Measurements from ENCODE around the gene YDJC. TPM values are rescaled to one million over a fixed set of nuclear protein-coding genes. Genes with fewer than 3 reads are reported as not detected.

YDJC gene
- total and polyA plus RNA-seq, 9 of the 15 experiments (the other 6 are each of a cell fraction or from before 2014, with no cell fraction given) = 13.5 to 871 (median 164) TPM

DNA sequence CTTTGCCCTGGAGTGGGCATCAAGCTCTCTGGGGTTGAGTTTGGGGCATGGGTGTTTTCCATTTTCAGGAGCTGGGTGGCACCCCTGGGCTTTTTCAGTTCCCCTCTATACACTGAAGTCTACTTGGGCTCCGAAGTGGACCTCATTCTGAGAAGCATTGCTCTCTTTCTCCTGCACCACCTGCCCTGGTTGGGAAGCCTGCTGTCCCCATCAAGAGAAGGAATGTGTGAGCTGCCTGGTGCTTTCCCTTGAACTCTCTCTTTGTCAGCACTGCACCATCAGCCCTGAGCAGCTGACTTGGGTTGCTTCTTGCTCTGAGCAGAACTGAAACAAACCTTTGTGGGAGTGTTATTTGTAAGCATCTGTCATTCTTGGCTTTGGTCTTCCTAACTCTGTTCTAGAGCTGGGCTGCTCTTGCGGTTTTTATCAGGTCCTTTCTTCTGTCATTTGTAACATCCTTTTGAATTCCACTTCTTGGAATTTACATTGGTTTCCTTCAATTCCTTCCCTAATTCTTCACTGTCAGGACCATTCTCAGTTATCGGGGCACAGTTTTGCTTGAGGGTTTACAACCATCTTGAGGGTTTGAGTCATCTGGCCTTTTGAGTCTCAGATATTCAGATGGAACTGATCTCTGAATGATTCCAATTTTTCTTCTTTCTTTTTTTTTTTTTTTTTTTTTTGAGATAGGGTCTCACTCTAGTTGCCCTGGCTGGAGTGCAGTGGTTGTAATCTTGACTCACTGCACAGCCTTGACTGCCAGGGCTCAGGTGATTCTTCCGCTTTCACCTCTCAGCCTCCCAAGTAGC, 41.8 kb downstream of the YDJC start (continued):
- TF ChIP-seq, protein P1, sequence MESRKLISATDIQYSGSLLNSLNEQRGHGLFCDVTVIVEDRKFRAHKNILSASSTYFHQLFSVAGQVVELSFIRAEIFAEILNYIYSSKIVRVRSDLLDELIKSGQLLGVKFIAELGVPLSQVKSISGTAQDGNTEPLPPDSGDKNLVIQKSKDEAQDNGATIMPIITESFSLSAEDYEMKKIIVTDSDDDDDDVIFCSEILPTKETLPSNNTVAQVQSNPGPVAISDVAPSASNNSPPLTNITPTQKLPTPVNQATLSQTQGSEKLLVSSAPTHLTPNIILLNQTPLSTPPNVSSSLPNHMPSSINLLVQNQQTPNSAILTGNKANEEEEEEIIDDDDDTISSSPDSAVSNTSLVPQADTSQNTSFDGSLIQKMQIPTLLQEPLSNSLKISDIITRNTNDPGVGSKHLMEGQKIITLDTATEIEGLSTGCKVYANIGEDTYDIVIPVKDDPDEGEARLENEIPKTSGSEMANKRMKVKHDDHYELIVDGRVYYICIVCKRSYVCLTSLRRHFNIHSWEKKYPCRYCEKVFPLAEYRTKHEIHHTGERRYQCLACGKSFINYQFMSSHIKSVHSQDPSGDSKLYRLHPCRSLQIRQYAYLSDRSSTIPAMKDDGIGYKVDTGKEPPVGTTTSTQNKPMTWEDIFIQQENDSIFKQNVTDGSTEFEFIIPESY (CRISPR knock-in tag; IDR thresholded peaks at IDR 0.05) = no peak
- TF ChIP-seq HDAC1 (IDR thresholded peaks at IDR 0.05) (no peak), YY1 (IDR thresholded peaks at IDR 0.05; ENCODE audit: borderline replicate concordance in 1 of 3, control insufficient read depth in 1 of 3, extremely low read depth in 1 of 3, insufficient read depth in 3 of 3, insufficient read length in 1 of 3, insufficient replicate concordance in 2 of 3, low read depth in 1 of 3, low read length in 2 of 3) (no peak), ZNF23 (CRISPR knock-in tag; IDR thresholded peaks at IDR 0.05) (no peak), CREBBP (IDR thresholded peaks at IDR 0.05; ENCODE audit: low read depth, low read length) (no peak), SUPT5H (IDR thresholded peaks at IDR 0.05) (no peak), TBP (optimal IDR thresholded peaks at IDR 0.05; ENCODE audit: low read depth, low read length) (no peak), ZC3H8 (IDR thresholded peaks at IDR 0.05) (no peak), ZKSCAN3 (CRISPR knock-in tag; IDR thresholded peaks at IDR 0.05) (no peak), MLLT1 (IDR thresholded peaks at IDR 0.05) (no peak), POLR2A (conservative IDR thresholded peaks at IDR 0.05) (no peak), ZNF766 (CRISPR knock-in tag; conservative IDR thresholded peaks at IDR 0.05) (peak; percentile 65)
- TF ChIP-seq, protein P2, sequence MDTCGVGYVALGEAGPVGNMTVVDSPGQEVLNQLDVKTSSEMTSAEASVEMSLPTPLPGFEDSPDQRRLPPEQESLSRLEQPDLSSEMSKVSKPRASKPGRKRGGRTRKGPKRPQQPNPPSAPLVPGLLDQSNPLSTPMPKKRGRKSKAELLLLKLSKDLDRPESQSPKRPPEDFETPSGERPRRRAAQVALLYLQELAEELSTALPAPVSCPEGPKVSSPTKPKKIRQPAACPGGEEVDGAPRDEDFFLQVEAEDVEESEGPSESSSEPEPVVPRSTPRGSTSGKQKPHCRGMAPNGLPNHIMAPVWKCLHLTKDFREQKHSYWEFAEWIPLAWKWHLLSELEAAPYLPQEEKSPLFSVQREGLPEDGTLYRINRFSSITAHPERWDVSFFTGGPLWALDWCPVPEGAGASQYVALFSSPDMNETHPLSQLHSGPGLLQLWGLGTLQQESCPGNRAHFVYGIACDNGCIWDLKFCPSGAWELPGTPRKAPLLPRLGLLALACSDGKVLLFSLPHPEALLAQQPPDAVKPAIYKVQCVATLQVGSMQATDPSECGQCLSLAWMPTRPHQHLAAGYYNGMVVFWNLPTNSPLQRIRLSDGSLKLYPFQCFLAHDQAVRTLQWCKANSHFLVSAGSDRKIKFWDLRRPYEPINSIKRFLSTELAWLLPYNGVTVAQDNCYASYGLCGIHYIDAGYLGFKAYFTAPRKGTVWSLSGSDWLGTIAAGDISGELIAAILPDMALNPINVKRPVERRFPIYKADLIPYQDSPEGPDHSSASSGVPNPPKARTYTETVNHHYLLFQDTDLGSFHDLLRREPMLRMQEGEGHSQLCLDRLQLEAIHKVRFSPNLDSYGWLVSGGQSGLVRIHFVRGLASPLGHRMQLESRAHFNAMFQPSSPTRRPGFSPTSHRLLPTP (IDR thresholded peaks at IDR 0.05; ENCODE audit: borderline replicate concordance, extremely low read depth, insufficient read length) = no peak
- TF ChIP-seq, protein P3, sequence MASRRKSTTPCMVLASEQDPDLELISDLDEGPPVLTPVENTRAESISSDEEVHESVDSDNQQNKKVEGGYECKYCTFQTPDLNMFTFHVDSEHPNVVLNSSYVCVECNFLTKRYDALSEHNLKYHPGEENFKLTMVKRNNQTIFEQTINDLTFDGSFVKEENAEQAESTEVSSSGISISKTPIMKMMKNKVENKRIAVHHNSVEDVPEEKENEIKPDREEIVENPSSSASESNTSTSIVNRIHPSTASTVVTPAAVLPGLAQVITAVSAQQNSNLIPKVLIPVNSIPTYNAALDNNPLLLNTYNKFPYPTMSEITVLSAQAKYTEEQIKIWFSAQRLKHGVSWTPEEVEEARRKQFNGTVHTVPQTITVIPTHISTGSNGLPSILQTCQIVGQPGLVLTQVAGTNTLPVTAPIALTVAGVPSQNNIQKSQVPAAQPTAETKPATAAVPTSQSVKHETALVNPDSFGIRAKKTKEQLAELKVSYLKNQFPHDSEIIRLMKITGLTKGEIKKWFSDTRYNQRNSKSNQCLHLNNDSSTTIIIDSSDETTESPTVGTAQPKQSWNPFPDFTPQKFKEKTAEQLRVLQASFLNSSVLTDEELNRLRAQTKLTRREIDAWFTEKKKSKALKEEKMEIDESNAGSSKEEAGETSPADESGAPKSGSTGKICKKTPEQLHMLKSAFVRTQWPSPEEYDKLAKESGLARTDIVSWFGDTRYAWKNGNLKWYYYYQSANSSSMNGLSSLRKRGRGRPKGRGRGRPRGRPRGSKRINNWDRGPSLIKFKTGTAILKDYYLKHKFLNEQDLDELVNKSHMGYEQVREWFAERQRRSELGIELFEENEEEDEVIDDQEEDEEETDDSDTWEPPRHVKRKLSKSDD (conservative IDR thresholded peaks at IDR 0.05; ENCODE audit: low read length) = no peak
- TF ChIP-seq, protein P4, sequence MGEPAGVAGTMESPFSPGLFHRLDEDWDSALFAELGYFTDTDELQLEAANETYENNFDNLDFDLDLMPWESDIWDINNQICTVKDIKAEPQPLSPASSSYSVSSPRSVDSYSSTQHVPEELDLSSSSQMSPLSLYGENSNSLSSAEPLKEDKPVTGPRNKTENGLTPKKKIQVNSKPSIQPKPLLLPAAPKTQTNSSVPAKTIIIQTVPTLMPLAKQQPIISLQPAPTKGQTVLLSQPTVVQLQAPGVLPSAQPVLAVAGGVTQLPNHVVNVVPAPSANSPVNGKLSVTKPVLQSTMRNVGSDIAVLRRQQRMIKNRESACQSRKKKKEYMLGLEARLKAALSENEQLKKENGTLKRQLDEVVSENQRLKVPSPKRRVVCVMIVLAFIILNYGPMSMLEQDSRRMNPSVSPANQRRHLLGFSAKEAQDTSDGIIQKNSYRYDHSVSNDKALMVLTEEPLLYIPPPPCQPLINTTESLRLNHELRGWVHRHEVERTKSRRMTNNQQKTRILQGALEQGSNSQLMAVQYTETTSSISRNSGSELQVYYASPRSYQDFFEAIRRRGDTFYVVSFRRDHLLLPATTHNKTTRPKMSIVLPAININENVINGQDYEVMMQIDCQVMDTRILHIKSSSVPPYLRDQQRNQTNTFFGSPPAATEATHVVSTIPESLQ (CRISPR knock-in tag; IDR thresholded peaks at IDR 0.05) = no peak

Measured in K562 (cell line).